Glutamatergic neuron (in vitro differentiated cells): Measurements from ENCODE around the gene PTPN5. TPM values are rescaled to one million over a fixed set of nuclear protein-coding genes. Genes with fewer than 3 reads are reported as not detected.

Experiments used
- DNase-seq: peaks from one replicate; pipeline ENCODE4 v3.0.0; 2022
- H3K27ac Mint-ChIP-seq: one replicate; pipeline ENCODE4 v1.8.0; 2020; ENCODE audit warnings: mild to moderate bottlenecking, mixed read lengths, inconsistent platforms; ENCODE audit not compliant: unreplicated experiment
- H3K27me3 Mint-ChIP-seq: one replicate; pipeline ENCODE4 v1.8.0; 2020; ENCODE audit warnings: mild to moderate bottlenecking, moderate library complexity, mixed read lengths, inconsistent platforms; ENCODE audit not compliant: unreplicated experiment
- H3K36me3 Mint-ChIP-seq: one replicate; pipeline ENCODE4 v1.8.0; 2020; ENCODE audit warnings: mild to moderate bottlenecking, mixed read lengths, inconsistent platforms; ENCODE audit not compliant: unreplicated experiment
- H3K4me1 Mint-ChIP-seq: one replicate; pipeline ENCODE4 v1.8.0; 2020; ENCODE audit warnings: mild to moderate bottlenecking, low read depth, mixed read lengths, inconsistent platforms; ENCODE audit not compliant: unreplicated experiment
- H3K4me3 Mint-ChIP-seq: one replicate; pipeline ENCODE4 v1.8.0; 2020; ENCODE audit warnings: mild to moderate bottlenecking, mixed read lengths, inconsistent platforms; ENCODE audit not compliant: unreplicated experiment
- H3K9me3 Mint-ChIP-seq: one replicate; pipeline ENCODE4 v1.8.0; 2020; ENCODE audit warnings: mild to moderate bottlenecking, moderate library complexity, mixed read lengths, inconsistent platforms; ENCODE audit not compliant: unreplicated experiment
- CTCF ChIP-seq: fragments of 200-600 bp; sonication (generic); IDR thresholded peaks from one replicate; pipeline ENCODE4 v1.5.0; 2021; ENCODE audit not compliant: partially characterized antibody, unreplicated experiment
- total RNA-seq: library from RNA; stranded (reverse); fragmentation: NEBNext Ultra II Directional; extraction: Animal tissue kit (Norgen Biotek cat#: 25700); gene quantifications from one replicate; pipeline ENCODE4 v1.2.1, GENCODE V29; 2021; ENCODE audit not compliant: unreplicated experiment

The PTPN5 gene
- total RNA-seq, 1 donor from 2014 or later = 25.8 TPM

GRCh38 chr11:18703001-18703763 lies 88.4 kb downstream of the PTPN5 start:
- Mint-ChIP-seq H3K4me1 (peaks cover 3% of the 10 kb centered on the region), H3K9me3 (peaks cover 7% of the 10 kb centered on the region), H3K27ac (no peak overlapping the region), H3K27me3 (peaks cover 10% of the 10 kb centered on the region), H3K4me3 (no peak overlapping the region), H3K36me3 (no peaks in the 10 kb centered on the region)
- DNase-seq = no peak
- no peak for TF ChIP-seq CTCF

- Mint-ChIP-seq H3K4me3 (no peak overlapping the region), H3K27me3 (peaks cover 10% of the 10 kb centered on the region), H3K27ac (no peak overlapping the region), H3K9me3 (peaks cover 8% of the 10 kb centered on the region), H3K4me1 (peaks cover 3% of the 10 kb centered on the region), H3K36me3 (no peaks in the 10 kb centered on the region)
- DNase-seq = no peak
- no peak for TF ChIP-seq CTCF
These were observed 89.9 kb downstream of the PTPN5 start for GRCh38 chr11:18701614-18702216.

GRCh38 chr11:18700872-18701271 lies 90.7 kb downstream of the PTPN5 start:
- Mint-ChIP-seq H3K4me1 (no peaks in the 10 kb centered on the region), H3K36me3 (no peaks in the 10 kb centered on the region), H3K9me3 (peaks cover 8% of the 10 kb centered on the region), H3K4me3 (peak overlapping the region; percentile 11), H3K27ac (no peak overlapping the region), H3K27me3 (peaks cover 10% of the 10 kb centered on the region)
- TF ChIP-seq CTCF = no peak
- no peak for DNase-seq

- Mint-ChIP-seq H3K4me3 (peak overlapping the region; percentile 66), H3K36me3 (no peaks in the 10 kb centered on the region), H3K27me3 (peaks cover 10% of the 10 kb centered on the region), H3K4me1 (no peaks in the 10 kb centered on the region), H3K27ac (no peak overlapping the region), H3K9me3 (peaks cover 8% of the 10 kb centered on the region)
- DNase-seq = no peak
- TF ChIP-seq CTCF = no peak
These were observed 91.2 kb downstream of the PTPN5 start for GRCh38 chr11:18700375-18700774.

GRCh38 chr11:18699848-18700261 lies 91.7 kb downstream of the PTPN5 start:
- Mint-ChIP-seq H3K27me3 (peaks cover 10% of the 10 kb centered on the region), H3K27ac (no peak overlapping the region), H3K4me3 (peak overlapping the region; percentile 88), H3K36me3 (no peaks in the 10 kb centered on the region), H3K4me1 (no peaks in the 10 kb centered on the region), H3K9me3 (peaks cover 8% of the 10 kb centered on the region)
- no peak for TF ChIP-seq CTCF
- no peak for DNase-seq
